Right atrium auricular region (tissue), 2 donors: ENCODE measurements around the gene TIAL1. TPM values are rescaled to one million over a fixed set of nuclear protein-coding genes. Genes with fewer than 3 reads are reported as not detected.

ENCODE experiments used
- DNase-seq: peaks from one replicate; pipeline ENCODE4 v3.0.0-alpha.2; 2019; ENCODE audit warnings: low spot score
- H3K27ac ChIP-seq, 2 donors: fragments of 200-600 bp; sonication (generic); 1 replicate in 1 of 2; 2 replicates in 1 of 2; pipeline ENCODE4 v1.5.1; 2016 to 2019
- H3K27me3 ChIP-seq, 2 donors: fragments of 200-600 bp; sonication (generic); one replicate each; pipeline versions ENCODE4 v1.5.1 to v1.6.0; 2017 to 2019
- H3K36me3 ChIP-seq: fragments of 200-600 bp; sonication (generic); one replicate; pipeline ENCODE4 v1.5.1; 2016
- H3K4me1 ChIP-seq, 2 donors: fragments of 200-600 bp; sonication (generic); one replicate each; pipeline versions ENCODE4 v1.5.1 to v1.6.0; 2017 to 2019
- H3K4me3 ChIP-seq, 2 donors: fragments of 200-600 bp; sonication (generic); 1 replicate in 1 of 2; 2 replicates in 1 of 2; pipeline ENCODE4 v1.5.1; 2017 to 2019; ENCODE audit warnings: mild to moderate bottlenecking in 1 of 2, moderate library complexity in 1 of 2
- H3K9me3 ChIP-seq, 2 donors: fragments of 200-600 bp; sonication (generic); one replicate each; pipeline ENCODE4 v1.5.1; 2019
- total RNA-seq, 2 donors: library from RNA; depleted of rRNA; stranded (reverse); fragments of >200 nt; gene quantifications; one replicate each; pipeline ENCODE4 v1.1.0, GENCODE V29; 2016
- TF ChIP-seq, protein P1 (sequence below), 2 donors: fragments of 200-600 bp; sonication (generic); IDR thresholded peaks; one replicate each; pipeline ENCODE4 v1.5.1; 2019; ENCODE audit warnings: antibody characterized with exemption in 2 of 2

The TIAL1 gene
- total RNA-seq, 2 donors from 2014 or later, result 32.5 to 39.2 TPM

DNA sequence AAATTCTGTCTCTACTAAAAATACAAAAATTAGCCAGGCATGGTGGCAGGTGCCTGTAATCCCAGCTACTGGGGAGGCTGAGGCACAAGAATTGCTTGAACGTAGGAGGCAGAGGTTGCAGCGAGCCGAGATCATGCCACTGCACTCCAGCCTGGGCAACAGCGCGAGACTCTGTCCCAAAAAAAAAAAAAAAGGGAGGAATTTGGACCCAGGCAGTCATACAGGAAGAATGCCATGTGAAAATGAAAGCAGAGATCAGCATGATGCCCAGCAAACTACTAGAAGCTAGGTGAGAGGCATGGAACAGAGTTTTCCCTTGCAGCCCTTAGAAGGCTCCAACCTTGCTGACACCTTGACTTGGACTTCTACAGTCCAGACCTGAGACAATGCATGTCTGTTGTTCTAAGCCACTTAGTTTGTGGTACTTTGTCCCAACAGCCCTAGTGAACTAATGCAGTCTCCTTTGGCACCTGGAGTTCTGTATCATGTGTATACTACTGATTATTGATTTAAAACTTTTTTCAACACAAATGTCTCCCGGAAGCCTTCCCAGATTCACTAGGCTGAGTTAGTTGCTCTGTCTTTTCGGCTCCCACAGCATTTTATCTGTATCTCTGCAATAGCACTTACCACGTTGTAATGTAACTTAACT is 44.2 kb upstream of the TIAL1 start:
- Histone ChIP-seq H3K4me1 (no peaks in the 10 kb centered on the region), H3K36me3 (no peaks in the 10 kb centered on the region), H3K27ac (no peak overlapping the region), H3K9me3 (no peaks in the 10 kb centered on the region), H3K4me3 (no peak overlapping the region), H3K27me3 (no peaks in the 10 kb centered on the region)
- TF ChIP-seq, protein P1, sequence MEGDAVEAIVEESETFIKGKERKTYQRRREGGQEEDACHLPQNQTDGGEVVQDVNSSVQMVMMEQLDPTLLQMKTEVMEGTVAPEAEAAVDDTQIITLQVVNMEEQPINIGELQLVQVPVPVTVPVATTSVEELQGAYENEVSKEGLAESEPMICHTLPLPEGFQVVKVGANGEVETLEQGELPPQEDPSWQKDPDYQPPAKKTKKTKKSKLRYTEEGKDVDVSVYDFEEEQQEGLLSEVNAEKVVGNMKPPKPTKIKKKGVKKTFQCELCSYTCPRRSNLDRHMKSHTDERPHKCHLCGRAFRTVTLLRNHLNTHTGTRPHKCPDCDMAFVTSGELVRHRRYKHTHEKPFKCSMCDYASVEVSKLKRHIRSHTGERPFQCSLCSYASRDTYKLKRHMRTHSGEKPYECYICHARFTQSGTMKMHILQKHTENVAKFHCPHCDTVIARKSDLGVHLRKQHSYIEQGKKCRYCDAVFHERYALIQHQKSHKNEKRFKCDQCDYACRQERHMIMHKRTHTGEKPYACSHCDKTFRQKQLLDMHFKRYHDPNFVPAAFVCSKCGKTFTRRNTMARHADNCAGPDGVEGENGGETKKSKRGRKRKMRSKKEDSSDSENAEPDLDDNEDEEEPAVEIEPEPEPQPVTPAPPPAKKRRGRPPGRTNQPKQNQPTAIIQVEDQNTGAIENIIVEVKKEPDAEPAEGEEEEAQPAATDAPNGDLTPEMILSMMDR (IDR thresholded peaks at IDR 0.05), result no peak
- no peak for DNase-seq

DNA sequence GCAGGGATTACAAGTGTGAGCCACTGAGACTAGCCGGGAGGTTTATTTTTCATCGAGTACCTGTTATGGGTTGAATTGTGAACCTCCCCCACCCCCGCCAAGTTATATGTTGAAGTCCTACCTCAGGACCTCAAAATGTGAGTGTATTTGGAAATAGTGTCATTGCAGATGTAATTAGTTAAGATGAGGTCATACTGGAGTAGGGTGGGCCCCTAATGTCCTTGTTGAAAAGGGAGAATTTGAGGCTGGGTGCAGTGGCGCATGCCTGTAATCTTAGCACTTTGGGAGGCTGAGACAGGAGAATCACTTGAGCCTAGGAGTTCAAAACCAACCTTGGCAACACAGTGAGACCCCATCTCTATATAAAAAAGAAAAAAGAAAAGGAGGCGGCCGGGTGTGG is 43.6 kb upstream of the TIAL1 start:
- DNase-seq, result no peak
- no peaks in the 10 kb centered on the region for H3K36me3 ChIP-seq
- no peak overlapping the region for H3K27ac ChIP-seq
- no peaks in the 10 kb centered on the region for H3K27me3 ChIP-seq
- no peak overlapping the region for H3K4me3 ChIP-seq
- TF ChIP-seq, protein P1 (IDR thresholded peaks at IDR 0.05), result no peak
- no peaks in the 10 kb centered on the region for H3K9me3 ChIP-seq
- no peaks in the 10 kb centered on the region for H3K4me1 ChIP-seq

DNA sequence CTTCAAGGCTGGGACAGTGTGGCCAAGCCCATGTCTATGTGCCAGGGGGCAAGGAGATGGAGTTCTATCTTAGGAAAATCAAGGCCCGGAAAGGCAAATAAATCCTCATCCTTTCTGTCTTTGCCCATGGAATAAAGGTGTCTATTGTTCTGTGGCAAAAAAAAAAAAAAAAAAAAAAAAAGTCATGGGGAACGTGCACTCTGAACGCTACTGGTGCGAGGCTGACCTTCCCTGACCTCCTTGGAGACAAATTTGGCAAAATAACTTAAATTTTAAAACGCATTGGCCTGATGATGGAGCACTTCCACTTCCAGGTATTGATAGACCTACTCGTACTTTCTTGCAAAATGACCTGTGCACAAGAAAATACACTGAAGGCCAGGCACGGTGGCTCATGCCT is 42.2 kb upstream of the TIAL1 start:
- Histone ChIP-seq H3K27ac (no peak overlapping the region), H3K4me3 (no peak overlapping the region), H3K4me1 (no peaks in the 10 kb centered on the region), H3K36me3 (no peaks in the 10 kb centered on the region), H3K9me3 (no peaks in the 10 kb centered on the region), H3K27me3 (no peaks in the 10 kb centered on the region)
- TF ChIP-seq, protein P1 (IDR thresholded peaks at IDR 0.05), result no peak
- DNase-seq, result no peak

DNA sequence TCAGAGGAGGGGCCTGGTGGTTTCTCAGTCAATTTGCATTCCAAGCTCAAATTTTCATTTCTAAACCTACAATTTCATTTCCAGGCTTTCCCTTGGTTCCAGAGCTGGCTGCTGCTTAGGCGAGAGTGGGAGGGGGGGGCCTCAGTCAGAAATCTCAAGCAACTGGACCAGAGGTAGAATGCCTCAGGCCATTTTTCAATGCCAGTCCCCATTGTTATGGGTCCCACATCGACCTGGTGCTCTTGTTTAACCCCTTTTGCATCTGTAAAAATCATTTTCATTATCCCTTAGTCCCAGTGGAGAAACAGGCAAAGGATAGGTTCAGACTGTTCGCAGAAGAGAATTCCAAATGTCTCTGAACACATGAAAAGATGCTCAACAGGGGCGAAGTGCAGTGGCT is 40.9 kb upstream of the TIAL1 start:
- H3K9me3 ChIP-seq, result no peaks in the 10 kb centered on the region
- DNase-seq, result no peak
- no peaks in the 10 kb centered on the region for H3K36me3 ChIP-seq
- H3K4me3 ChIP-seq, result no peak overlapping the region
- H3K27me3 ChIP-seq, result no peaks in the 10 kb centered on the region
- H3K4me1 ChIP-seq, result no peaks in the 10 kb centered on the region
- TF ChIP-seq, protein P1 (IDR thresholded peaks at IDR 0.05), result no peak
- no peak overlapping the region for H3K27ac ChIP-seq

DNA sequence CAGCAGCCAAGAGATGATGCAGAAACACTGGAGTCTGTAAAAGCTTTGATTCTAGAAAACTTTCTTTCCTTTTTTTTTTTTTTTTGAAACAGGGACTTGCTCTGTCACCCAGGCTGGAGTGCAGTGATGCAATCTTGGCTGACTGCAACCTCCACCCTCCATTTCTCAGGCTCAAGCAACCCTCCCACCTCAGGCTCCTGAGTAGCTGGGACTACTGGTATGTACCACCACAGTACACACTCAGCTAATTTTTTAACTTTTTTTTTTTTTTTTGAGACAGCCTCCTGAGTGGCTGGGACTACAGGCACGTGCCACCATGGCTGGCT is 37.4 kb upstream of the TIAL1 start:
- H3K36me3 ChIP-seq, result no peaks in the 10 kb centered on the region
- H3K9me3 ChIP-seq, result no peaks in the 10 kb centered on the region
- no peak for DNase-seq
- no peak overlapping the region for H3K4me3 ChIP-seq
- TF ChIP-seq, protein P1 (IDR thresholded peaks at IDR 0.05), result no peak
- no peaks in the 10 kb centered on the region for H3K27me3 ChIP-seq
- no peaks in the 10 kb centered on the region for H3K4me1 ChIP-seq
- H3K27ac ChIP-seq, result no peak overlapping the region

DNA sequence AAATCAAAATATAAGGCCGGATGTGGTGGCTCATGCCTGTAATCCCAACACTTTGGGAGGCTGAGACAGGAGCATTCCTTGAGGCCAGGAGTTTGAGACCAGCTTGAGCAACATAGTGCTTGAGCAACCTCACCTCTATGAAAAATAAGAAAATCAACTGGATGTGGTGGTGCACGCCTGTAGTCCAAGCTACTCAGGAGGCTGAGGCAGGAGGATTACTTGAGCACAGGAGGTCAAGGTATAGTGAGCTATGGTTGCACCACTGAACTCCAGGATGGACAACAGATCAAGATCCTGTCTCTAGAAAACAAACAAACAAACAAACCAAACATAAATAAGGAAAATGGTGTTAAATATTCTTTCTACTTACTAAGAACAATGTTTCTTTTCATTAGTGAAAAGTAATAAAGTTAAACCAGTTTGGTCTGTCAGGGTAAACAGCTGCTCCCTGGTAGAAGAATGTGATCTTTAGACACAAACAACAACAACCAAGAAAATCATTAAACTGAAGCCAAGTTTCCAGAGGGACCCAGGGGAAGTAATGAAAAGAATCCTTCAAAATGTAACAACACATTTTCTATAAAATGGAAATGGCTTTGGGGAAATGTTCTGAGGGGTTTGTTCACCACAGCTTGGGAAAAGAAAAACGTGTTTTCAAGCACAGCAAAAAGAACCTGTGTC is 36.9 kb upstream of the TIAL1 start:
- H3K9me3 ChIP-seq, result no peaks in the 10 kb centered on the region
- DNase-seq, result no peak
- no peaks in the 10 kb centered on the region for H3K4me1 ChIP-seq
- TF ChIP-seq, protein P1 (IDR thresholded peaks at IDR 0.05), result no peak
- no peak overlapping the region for H3K27ac ChIP-seq
- H3K36me3 ChIP-seq, result no peaks in the 10 kb centered on the region
- no peaks in the 10 kb centered on the region for H3K27me3 ChIP-seq
- no peak overlapping the region for H3K4me3 ChIP-seq
